Measurements from ENCODE around the gene SNRNP48. TPM values are rescaled to one million over a fixed set of nuclear protein-coding genes. Genes with fewer than 3 reads are reported as not detected.

Gene SNRNP48
- total RNA-seq, 2 experiments from 2014 or later = 22.7 to 22.8 TPM

DNA sequence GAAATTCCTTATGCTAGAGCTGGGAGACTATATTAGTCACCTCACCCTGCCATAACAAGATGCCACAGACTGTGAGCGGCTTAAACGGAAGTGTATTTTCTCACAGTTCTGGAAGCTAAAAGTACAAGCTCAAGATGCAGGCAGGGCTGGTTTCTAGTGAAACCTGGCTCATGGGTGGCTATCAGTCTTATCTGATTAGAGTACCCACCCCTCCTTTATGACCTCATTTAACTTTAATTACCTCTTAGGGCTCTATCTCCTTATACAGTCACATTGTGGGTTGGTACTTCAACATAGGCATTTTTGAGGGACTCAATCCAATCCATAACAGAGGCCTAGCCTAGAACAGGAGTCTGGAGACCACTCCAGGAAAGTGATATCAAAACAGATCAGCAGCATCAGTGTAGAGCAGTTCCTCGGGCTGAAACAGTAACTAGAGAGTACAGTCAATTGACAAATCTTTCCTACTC lies 2.3 kb upstream of the SNRNP48 start:
- no peak for DNase-seq
- Mint-ChIP-seq H3K4me3 (no peak overlapping the region), H3K36me3 (ENCODE audit: low read depth) (peaks cover 7% of the 10 kb centered on the region), H3K9me3 (no peaks in the 10 kb centered on the region), H3K27ac (no peak overlapping the region), H3K27me3 (ENCODE audit: low read depth) (no peaks in the 10 kb centered on the region), H3K4me1 (ENCODE audit: low read depth) (peaks cover 33% of the 10 kb centered on the region)
- intact Hi-C loops (cut with micrococcal nuclease) = no loop called here
- CTCF ChIA-PET = interaction anchor here (1.4 kb wide), 1 partner anchor 311 kb away, joined by 3 read pairs; no protein-coding TSS in a partner anchor

DNA sequence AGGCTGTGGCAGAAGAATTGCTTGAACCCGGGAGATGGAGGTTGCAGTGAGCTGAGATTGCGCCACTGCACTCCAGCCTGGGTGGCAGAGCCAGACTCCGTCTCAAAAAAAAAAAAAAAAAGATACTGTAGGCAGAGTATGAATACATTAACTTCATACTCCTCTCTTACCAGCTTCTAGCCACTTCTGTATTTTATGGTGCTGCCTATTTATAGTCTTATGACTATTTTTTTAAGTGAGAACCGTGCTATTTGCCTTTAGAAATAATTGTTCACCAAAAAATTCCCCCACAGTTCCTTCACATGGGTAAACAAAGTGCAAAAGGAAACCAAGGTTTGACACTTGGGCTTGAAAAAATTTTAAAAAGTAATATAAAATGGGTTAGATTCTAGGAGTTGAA lies 1.5 kb upstream of the SNRNP48 start:
- Mint-ChIP-seq H3K4me1 (ENCODE audit: low read depth) (peaks cover 39% of the 10 kb centered on the region), H3K9me3 (no peaks in the 10 kb centered on the region), H3K4me3 (no peak overlapping the region), H3K27ac (no peak overlapping the region), H3K36me3 (ENCODE audit: low read depth) (peaks cover 8% of the 10 kb centered on the region), H3K27me3 (ENCODE audit: low read depth) (no peaks in the 10 kb centered on the region)
- intact Hi-C loops (cut with micrococcal nuclease) = no loop called here
- CTCF ChIA-PET = interaction anchor here (0.8 to 1.4 kb wide), 2 partner anchors 27 to 312 kb away, joined by 3 to 7 read pairs; no protein-coding TSS in a partner anchor
- no peak for DNase-seq

DNA sequence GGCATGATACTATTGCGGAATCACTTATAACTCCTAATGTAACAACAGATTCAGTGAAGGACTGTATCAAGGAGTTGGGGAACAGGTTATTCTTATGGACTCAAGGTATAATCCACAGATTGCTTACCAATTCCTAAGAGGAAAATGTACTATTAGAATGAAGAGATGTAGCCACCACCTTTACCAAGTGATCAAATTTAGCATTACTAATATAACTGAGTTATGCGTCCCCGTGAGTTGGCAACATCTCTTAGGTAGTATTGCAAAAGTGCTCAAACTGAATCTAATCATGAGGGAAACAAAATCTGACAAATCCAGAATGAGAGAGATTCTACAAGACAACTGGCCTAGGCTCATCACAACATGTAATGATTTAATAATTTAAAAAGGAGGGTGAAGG lies 777 bp upstream of the SNRNP48 start:
- peak overlapping the region; percentile 91 for H3K27ac Mint-ChIP-seq
- H3K4me1 Mint-ChIP-seq (ENCODE audit: low read depth) = peaks cover 39% of the 10 kb centered on the region
- no peak for DNase-seq
- peaks cover 8% of the 10 kb centered on the region for H3K36me3 Mint-ChIP-seq (ENCODE audit: low read depth)
- H3K9me3 Mint-ChIP-seq = no peaks in the 10 kb centered on the region
- H3K4me3 Mint-ChIP-seq = peak overlapping the region; percentile 95
- intact Hi-C loops (cut with micrococcal nuclease) = no loop called here
- no peaks in the 10 kb centered on the region for H3K27me3 Mint-ChIP-seq (ENCODE audit: low read depth)
- CTCF ChIA-PET = no interaction called here

DNA sequence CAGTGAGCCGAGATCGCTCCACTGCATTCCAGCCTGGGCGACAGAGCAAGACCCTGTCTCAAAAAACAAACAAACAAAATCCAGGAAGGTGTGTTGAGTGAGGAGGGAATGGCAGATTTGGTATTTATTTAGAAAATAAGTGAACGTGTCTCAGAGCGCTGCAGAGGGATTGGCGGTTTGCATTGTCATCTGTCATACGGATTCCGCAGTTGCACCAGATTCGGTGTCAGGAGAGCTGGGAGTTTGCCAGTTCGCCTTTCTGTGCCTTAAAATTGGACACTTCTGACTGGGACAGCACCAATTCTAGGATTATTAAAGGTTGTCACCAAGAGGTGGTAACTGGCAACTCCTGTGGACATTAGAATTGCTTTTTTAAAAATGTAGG lies 912 bp downstream of the SNRNP48 start:
- no peak for DNase-seq
- CTCF ChIA-PET = interaction anchor here (1.5 kb wide), 1 partner anchor 13 kb away, joined by 5 read pairs; no protein-coding TSS in a partner anchor
- no peaks in the 10 kb centered on the region for H3K9me3 Mint-ChIP-seq
- H3K27ac Mint-ChIP-seq = peak overlapping the region; percentile 44
- peaks cover 9% of the 10 kb centered on the region for H3K36me3 Mint-ChIP-seq (ENCODE audit: low read depth)
- no peaks in the 10 kb centered on the region for H3K27me3 Mint-ChIP-seq (ENCODE audit: low read depth)
- peaks cover 39% of the 10 kb centered on the region for H3K4me1 Mint-ChIP-seq (ENCODE audit: low read depth)
- H3K4me3 Mint-ChIP-seq = peak overlapping the region; percentile 95
- intact Hi-C loops (cut with micrococcal nuclease) = loop anchor here (1.0 to 2.0 kb wide), 6 partner anchors 13 to 844 kb away; partner anchors contain the start of genes CAGE1, EEF1E1, RIOK1 and SLC35B3

DNA sequence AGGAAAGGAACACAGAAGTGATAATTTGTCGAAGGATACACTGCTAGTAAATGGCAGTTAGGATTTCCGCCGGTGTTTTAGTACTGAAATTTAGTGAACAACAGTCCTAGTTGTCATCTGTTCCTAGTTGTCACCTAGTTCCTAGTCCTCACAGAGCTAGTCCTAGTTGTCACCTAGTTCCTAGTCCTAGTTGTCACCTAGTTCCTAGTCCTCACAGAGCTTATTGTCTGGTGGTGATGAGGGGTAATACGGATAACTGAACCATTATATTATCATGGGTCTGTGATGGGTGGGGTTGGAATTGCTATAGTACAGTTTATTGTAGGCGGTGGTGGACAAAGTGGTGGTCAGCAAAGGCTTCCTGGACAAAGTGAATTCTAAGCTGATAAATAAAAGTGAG lies 1.8 kb downstream of the SNRNP48 start:
- DNase-seq = no peak
- Mint-ChIP-seq H3K9me3 (no peaks in the 10 kb centered on the region), H3K27me3 (ENCODE audit: low read depth) (no peaks in the 10 kb centered on the region), H3K36me3 (ENCODE audit: low read depth) (peaks cover 15% of the 10 kb centered on the region), H3K4me3 (peak overlapping the region; percentile 14), H3K27ac (no peak overlapping the region), H3K4me1 (ENCODE audit: low read depth) (peaks cover 39% of the 10 kb centered on the region)
- CTCF ChIA-PET = interaction anchor here (0.6 kb wide), 1 partner anchor 1634 kb away, joined by 5 read pairs; no protein-coding TSS in a partner anchor
- intact Hi-C loops (cut with micrococcal nuclease) = loop anchor here (2.0 kb wide), 2 partner anchors 49 to 843 kb away; partner anchors contain the start of gene SLC35B3

DNA sequence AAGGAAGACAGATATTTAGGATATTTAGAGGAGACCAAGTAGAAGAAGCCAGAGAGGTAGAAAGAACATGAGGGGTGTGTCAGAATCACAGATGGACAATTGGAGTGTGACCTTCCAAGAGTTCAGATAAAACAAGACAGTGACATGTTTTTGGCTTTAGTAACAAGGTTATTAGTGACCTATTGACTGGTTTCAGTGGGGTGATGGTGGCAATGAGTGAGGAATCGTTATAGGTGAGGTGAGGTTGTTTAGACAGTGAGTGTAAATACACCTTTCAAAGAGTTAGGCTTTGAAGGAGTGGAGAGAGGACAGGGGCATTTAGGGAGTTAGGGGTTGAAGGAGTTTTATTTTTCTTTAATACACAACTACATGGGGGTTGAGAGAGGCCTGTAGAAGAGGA lies 3.2 kb downstream of the SNRNP48 start:
- H3K4me1 Mint-ChIP-seq (ENCODE audit: low read depth) = peaks cover 34% of the 10 kb centered on the region
- no peaks in the 10 kb centered on the region for H3K27me3 Mint-ChIP-seq (ENCODE audit: low read depth)
- H3K9me3 Mint-ChIP-seq = no peaks in the 10 kb centered on the region
- H3K27ac Mint-ChIP-seq = no peak overlapping the region
- H3K4me3 Mint-ChIP-seq = no peak overlapping the region
- intact Hi-C loops (cut with micrococcal nuclease) = no loop called here
- DNase-seq = no peak
- H3K36me3 Mint-ChIP-seq (ENCODE audit: low read depth) = peaks cover 19% of the 10 kb centered on the region
- CTCF ChIA-PET = no interaction called here

DNA sequence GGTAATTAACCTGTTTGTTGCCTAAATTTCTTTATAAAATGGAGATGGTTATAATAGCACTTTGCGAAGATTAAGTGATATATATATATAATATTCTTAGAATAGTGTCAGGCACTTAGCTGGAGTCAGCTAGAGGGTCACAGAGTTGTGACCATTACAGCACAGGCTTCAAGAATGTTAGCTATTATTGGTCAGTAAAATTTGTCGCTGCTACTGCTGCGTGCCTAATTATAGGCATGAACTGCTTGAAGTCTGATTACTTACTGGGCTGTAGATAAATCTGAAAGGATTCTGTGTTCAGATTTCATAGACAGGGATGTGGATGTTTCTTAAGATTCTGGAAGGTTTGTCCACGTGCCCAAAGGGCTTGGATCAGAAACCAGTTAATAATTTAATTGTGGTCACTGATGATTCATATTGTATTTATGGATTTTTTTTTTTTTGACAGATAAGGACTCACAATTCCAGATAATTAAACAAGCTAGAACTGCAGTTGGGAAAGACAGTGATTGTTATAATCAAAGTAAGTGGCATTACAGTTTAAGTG lies 4.7 kb downstream of the SNRNP48 start:
- no peak for DNase-seq
- Mint-ChIP-seq H3K4me3 (no peak overlapping the region), H3K4me1 (ENCODE audit: low read depth) (peaks cover 26% of the 10 kb centered on the region), H3K27me3 (ENCODE audit: low read depth) (no peaks in the 10 kb centered on the region), H3K36me3 (ENCODE audit: low read depth) (peaks cover 21% of the 10 kb centered on the region), H3K27ac (no peak overlapping the region), H3K9me3 (no peaks in the 10 kb centered on the region)
- CTCF ChIA-PET = interaction anchor here (0.5 to 0.8 kb wide), 2 partner anchors 205 to 696 kb away, joined by 3 to 4 read pairs; partner anchors contain the start of genes CAGE1 and RIOK1
- intact Hi-C loops (cut with micrococcal nuclease) = no loop called here

DNA sequence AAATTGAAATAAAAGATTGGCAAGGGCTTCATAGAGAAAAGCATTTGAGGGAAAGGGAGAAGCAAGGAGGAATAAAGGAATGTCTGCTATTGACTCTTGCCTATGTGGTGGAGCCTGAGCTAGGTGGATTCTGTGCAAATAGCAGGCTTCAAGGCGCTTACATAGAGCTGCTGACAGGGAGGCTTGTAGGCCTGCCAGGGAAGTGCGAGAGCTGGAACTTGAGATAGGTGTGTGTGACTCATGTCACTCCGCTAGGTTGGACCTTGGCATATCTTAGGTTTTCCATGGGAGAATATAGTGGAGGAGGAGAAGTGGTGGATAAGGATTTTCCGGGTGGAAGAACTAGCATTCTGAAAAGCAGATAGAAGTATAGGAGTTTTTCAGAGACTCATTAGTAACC lies 14.0 kb downstream of the SNRNP48 start:
- Mint-ChIP-seq H3K4me3 (no peak overlapping the region), H3K4me1 (ENCODE audit: low read depth) (peaks cover 19% of the 10 kb centered on the region), H3K27me3 (ENCODE audit: low read depth) (no peaks in the 10 kb centered on the region), H3K27ac (peak overlapping the region; percentile 54), H3K9me3 (no peaks in the 10 kb centered on the region), H3K36me3 (ENCODE audit: low read depth) (peaks cover 42% of the 10 kb centered on the region)
- no peak for DNase-seq
- CTCF ChIA-PET = interaction anchor here (0.6 to 1.1 kb wide), 5 partner anchors 11 to 329 kb away, joined by 3 to 5 read pairs (median 4); partner anchors contain the start of gene SNRNP48
- intact Hi-C loops (cut with micrococcal nuclease) = loop anchor here (1.0 to 5.0 kb wide), 2 partner anchors 14 to 322 kb away; partner anchors contain the start of gene SNRNP48

DNA sequence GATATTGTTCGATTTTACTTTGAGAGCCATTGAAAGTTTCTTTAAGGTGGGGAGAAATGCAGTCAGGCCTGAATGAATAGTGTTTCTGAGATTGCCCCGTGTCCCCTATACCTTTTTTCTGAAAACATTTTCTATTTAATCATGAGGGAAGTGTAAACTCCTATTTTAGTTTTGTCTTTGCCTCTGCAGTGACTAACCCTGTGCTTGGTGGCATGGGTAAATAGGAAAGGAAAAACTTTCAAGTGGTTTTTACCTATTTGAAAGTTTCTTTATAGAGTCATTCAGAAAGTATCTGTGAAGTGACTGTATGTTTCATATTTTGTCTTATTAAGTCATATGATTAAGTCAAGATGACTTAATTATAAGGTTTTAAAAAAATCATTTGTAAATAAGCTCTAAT lies 14.5 kb downstream of the SNRNP48 start:
- H3K4me3 Mint-ChIP-seq = no peak overlapping the region
- CTCF ChIA-PET = interaction anchor here (0.6 to 1.1 kb wide), 3 partner anchors 11 to 328 kb away, joined by 3 to 5 read pairs (median 3); partner anchors contain the start of gene SNRNP48
- peaks cover 42% of the 10 kb centered on the region for H3K36me3 Mint-ChIP-seq (ENCODE audit: low read depth)
- DNase-seq = no peak
- H3K9me3 Mint-ChIP-seq = no peaks in the 10 kb centered on the region
- no peak overlapping the region for H3K27ac Mint-ChIP-seq
- no peaks in the 10 kb centered on the region for H3K27me3 Mint-ChIP-seq (ENCODE audit: low read depth)
- peaks cover 19% of the 10 kb centered on the region for H3K4me1 Mint-ChIP-seq (ENCODE audit: low read depth)
- intact Hi-C loops (cut with micrococcal nuclease) = loop anchor here (1.0 to 5.0 kb wide), 2 partner anchors 14 to 322 kb away; partner anchors contain the start of gene SNRNP48

DNA sequence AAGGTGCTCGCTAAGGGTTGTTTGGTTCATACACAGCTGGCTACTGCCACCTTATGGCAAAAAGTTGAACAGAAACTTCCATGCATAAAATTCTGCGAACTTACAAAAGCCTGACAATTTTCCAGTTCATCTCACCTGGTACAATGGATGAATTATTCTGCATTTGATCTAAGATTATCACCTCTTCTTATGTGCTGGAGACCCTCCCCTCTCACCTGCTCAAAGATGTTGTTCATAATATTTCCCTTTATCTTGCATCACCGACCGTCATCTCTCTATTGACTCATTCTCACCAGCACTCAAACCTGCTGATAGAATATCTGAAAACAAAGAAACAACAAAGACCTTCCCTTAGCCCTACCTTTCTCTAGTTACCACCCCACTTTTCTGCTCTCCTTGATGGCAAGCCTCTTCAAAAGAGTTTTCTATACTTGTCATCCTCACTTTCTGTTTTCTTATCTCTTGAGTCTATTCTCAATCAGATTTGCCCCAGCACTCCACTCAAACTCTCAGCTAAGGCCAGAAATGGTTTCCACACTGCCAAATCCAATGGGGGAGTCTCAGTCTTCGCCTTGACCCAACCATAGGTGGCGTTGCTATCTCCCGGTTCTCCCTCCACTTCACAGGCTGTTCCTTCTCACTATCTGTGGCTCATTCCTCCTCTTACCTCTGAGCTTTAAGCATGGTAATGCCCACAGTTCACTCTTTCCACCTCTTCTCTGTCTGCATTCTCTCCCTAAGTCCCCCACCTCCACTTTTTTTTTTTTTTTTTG lies 25.8 kb downstream of the SNRNP48 start:
- CTCF ChIA-PET = interaction anchor here (0.5 to 3.0 kb wide), 21 partner anchors 11 to 881 kb away, joined by 3 to 23 read pairs (median 3); partner anchors contain the start of genes CAGE1 and RIOK1
- Mint-ChIP-seq H3K27me3 (ENCODE audit: low read depth) (no peaks in the 10 kb centered on the region), H3K4me3 (no peak overlapping the region), H3K4me1 (ENCODE audit: low read depth) (peaks cover 14% of the 10 kb centered on the region), H3K9me3 (no peaks in the 10 kb centered on the region), H3K27ac (no peak overlapping the region), H3K36me3 (ENCODE audit: low read depth) (peaks cover 6% of the 10 kb centered on the region)
- intact Hi-C loops (cut with micrococcal nuclease) = loop anchor here (1.0 to 2.0 kb wide), 8 partner anchors 107 to 939 kb away; partner anchors contain the start of genes CAGE1 and RIOK1
- DNase-seq = peak; percentile 58

DNA sequence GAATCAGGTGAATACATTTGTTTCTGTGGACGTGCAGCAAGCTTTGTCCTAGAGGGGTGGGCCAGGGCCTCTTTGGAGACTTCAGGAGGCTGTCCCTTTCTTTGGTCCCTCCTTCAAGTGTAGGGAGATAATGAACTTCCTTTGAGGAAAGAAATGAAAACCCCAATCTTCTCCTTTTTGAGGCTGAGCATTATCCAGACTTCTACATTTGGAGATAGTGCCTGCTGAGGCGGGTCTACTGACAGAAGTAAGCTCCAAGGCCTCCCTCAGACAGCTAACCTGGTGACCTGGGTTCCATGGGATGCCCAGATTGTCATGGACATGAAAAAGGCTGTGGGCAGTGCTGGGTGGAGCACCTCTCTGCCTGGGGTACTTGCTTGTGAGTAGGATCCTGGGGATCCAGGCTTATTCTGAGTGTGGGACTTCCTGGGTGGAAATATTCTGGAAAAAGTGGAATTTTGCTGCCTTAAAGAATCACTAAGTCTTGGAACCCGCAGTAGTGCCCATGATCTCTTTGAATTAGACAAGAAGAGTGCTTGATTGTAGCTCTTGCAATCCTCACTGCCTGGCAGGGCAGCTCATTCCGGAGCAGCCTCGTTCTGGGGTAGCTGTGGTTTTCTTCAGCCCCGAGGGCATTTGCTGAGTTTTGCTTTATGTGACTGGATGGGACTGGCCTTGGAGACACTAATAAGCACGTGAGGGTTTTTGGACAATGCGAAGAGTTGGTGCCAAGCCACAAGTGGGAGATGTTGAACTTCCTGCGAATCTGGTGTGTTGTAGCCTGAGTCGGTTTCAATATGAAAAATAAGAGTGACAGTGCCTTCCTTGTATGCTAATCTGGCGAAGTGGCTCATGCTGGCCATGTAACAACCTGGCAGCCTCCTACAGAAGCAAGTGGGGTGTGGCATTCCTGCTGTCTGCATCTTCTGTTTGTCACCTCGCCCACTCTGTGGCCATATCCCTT lies 28.1 kb downstream of the SNRNP48 start:
- H3K27ac Mint-ChIP-seq = no peak overlapping the region
- H3K9me3 Mint-ChIP-seq = no peaks in the 10 kb centered on the region
- intact Hi-C loops (cut with micrococcal nuclease) = loop anchor here (2.0 kb wide), 2 partner anchors 105 to 601 kb away; no protein-coding TSS in a partner anchor
- H3K4me3 Mint-ChIP-seq = no peak overlapping the region
- peaks cover under 1% of the 10 kb centered on the region for H3K36me3 Mint-ChIP-seq (ENCODE audit: low read depth)
- peaks cover 14% of the 10 kb centered on the region for H3K4me1 Mint-ChIP-seq (ENCODE audit: low read depth)
- no peaks in the 10 kb centered on the region for H3K27me3 Mint-ChIP-seq (ENCODE audit: low read depth)
- CTCF ChIA-PET = interaction anchor here (0.7 to 1.5 kb wide), 2 partner anchors 20 to 344 kb away, joined by 3 to 5 read pairs; no protein-coding TSS in a partner anchor
- peak; percentile 47 for DNase-seq
